ENCODE measurements around the gene ERICH6B.

- TF ChIP-seq CTCF (IDR thresholded peaks at IDR 0.05) (no peak), POLR2A (IDR thresholded peaks at IDR 0.05) (no peak), POLR2AphosphoS5 (IDR thresholded peaks at IDR 0.05) (no peak)
Measured at GRCh38 chr13:45522571-45522970, 93.0 kb downstream of the ERICH6B start.

All from breast epithelium (tissue), 3 donors.